ENCODE data around the gene FTO.
A peak's percentile ranks its signal among the peaks of the same experiment; 100 is the strongest.
"Not testable (repeated sequence)": the region's sequence is repeated elsewhere in the genome, so short reads cannot be mapped to it uniquely, and the experiment has no call there.

Gene FTO

GRCh38 chr16:53872248-53873221, 168.6 kb downstream of the FTO start:
- DNase-seq = no peak

DNA sequence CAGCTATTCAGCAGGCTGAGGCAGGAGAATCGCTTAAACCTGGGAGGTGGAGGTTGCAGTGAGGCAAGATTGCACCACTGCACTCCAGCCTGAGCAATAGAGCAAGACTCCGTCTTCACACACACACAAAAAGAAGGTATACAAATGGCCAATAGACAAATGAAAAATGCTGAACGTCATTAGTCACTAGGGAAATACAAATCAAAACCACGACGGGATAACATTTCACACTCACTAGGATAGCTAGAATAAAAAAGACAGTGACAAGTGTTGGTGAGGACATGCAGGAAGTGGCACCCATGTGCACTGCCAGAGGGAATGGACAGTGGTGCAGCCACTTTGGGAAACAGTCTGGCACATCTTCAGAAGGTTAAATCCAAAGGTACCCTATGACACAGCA, 172.9 kb downstream of the FTO start:
- DNase-seq = no peak

DNA sequence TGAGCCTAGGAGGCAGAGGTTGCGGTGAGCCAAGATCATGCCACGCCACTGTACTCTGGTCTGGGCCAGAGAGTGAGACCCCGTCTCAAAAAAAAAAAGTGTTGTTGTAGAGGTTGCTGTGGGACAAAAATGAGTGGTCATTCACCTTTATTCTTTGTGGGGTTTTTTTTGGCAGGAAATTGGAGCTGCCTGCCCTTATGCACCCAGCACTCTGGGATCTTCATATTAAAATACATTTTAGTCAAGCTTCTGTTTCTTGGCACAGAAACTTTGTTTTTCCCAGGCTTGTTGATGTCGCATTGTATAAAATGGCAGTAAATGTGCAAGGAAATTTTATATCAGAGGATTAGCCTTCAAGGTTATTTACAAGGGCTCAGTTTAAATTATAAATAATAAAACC, 174.3 kb downstream of the FTO start:
- no peak for DNase-seq

DNA sequence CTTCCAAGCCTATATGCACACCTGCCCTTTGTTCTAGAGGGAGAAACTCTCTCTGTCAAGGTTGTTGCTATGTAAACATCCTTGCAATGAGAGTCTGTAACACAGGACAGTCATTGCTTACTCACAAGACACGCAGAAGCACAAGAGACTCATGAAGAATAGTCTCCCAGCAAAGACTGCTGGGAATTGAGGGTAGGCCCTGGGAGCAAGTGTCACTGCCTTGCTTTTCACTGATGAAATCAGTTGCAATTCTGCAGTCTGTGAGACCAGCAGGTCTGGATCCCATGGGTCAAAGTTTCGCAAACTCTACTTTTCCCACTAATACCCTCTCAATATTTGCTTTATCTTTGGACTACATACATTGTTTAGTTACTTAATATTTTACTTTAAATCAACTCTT, 177.4 kb downstream of the FTO start:
- no peak for DNase-seq

- no peak for DNase-seq
Measured at GRCh38 chr16:53882310-53882709, 178.4 kb downstream of the FTO start.

DNA sequence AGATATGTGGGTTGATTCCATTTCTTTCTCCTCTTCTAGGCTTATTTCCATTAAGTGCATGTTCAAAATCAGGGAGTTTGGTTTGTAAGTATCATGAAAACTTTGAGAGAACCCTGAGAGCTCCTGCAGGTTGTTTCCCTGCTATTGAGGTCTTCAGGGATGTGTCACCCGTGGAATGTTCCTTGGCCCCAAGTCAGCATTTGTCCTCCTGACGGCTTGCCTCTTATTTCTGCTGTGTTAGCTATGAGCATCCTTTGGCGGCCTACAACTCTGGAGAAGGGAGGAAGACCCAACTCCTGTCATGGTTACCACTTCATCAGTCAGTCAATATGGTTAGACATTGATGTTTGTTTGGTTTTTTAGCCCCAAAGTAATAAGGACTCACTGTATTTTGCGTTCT, 180.8 kb downstream of the FTO start:
- no peak for DNase-seq

DNA sequence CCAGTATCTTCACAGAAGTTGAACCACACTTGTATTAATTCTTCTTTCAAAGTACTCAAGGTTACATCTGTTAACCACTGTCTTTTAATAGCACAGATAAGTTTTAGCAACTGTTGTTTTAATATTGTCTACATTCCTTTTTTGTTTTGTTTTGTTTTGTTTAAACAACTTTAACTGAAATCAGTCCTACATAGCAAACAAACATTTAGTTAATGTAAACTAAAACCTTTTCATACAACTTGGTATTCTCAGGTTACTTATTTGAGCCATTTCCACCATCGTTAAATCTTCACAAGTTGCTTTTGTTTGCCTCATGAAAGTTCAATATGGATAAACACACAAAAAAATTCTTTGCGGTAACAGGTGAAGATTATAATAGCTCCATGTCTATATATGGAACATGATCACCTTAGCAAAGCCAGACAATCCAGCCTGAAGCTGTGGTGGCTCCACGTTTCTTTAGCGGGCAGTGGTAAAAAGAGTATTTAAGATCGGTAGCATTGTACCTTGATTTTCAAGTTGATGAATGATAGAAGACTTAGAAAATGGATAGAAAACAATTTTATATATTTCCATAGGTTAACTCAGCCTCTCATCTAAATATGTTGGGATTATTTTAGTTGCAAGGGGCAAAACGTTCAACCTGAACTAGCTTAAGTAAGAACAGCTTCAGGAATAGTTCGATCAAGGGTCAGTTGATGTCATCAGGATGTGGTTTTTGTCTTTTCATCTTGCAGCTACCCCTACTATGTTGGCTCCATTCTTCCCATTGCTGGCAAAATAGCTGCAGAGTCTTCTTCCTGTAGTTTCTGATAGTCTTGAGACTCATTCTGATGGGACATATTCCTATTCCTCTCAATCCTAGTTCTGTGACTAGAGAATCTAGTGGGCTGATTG, 182.8 kb downstream of the FTO start:
- peak; percentile 25 for DNase-seq

DNA sequence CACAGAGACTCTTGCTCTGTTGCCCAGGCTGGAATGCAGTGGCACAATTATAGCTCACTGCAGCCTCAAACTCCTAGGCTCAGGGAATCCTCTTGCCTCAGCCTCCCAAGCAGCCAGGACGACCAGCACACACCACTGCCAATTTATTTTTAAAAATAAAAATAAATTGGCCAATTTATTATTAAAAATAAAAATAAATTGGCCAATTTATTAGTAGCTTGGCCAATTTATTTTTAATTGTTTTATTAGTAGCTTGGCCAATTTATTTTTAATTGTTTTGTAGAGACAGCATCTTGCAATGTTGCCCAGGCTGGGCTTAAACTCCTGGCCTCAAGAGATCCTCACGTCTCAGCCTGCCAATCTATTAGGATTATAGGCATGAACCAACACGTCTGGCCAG, 184.3 kb downstream of the FTO start:
- no peak for DNase-seq

- not testable (repeated sequence) for DNase-seq
Measured at GRCh38 chr16:53890877-53891276, 186.9 kb downstream of the FTO start.

GRCh38 chr16:53891409-53892139, 187.6 kb downstream of the FTO start:
- no peak for DNase-seq

- DNase-seq = peak; percentile 23
Measured at GRCh38 chr16:53892155-53892554, 188.2 kb downstream of the FTO start.

DNA sequence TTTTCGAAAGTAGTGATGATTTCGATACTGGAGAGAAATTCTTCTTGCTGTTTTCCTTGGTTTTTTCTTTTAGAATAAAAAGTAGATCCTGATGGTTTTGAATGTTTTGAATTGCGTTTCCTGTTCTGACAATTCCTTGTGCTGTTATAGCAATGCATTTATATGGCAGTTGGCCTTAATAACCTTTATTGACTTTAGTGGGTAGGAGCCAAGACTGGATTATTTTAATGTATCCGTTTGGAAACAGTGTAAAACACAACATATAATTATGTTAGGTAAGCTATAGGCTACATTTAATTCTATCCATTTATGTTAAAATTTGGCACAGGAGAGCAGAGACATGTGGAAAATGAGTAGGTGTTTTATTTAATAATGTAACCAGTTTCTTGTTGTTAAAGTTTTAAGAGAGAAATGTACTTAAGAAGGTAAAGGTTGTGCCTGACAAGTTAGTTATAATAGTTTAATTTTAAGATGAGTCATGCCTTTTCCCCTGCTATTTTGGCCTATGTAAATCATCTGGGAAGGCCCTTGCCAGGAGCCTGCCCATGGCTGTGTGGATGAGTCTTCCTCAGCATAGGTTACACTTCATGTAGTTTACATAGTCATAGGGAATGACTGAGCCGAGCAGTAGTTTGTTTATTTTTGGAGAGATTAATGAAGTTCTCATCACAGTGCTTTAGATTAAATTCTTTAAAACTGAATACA, 189.9 kb downstream of the FTO start:
- no peak for DNase-seq

DNA sequence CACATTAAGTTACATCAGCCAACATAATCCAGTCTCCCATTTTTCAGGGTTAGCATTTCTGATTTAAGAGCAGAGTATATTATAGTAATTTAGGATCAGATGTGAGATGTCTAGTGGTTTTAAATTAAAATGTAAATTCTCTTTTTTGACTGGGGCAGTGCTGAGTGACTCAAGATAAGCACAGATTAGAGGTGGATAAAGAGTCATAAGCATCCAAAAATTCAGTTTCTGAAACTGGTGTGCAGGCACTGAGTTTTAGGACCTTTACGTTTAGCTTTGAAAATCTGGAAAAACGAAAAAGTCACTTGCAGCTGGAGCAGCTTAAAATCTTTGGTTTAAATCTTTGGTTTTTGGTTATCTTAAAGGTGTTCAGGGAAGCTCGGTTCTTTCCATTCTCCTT, 190.7 kb downstream of the FTO start:
- no peak for DNase-seq

- DNase-seq = no peak
Measured at GRCh38 chr16:53895433-53895832, 191.5 kb downstream of the FTO start.

DNA sequence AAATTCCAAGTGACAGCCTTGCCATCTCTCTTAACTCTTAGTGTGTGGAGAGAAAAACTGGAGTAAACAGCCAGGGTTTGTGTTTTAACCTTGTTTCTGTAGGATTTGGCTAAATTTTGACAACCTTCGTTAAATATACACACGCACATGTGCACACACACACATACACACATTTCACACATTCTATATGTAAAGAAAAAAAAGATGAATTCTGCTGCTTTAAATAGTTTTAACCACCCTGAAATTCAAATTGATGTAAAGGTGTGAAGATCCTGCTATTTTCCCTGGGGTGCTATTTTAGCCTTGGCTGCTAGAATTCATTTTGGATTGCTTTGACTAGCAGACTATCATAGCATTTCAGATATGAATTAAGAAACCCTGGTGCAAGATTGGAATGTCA, 191.9 kb downstream of the FTO start:
- no peak for DNase-seq

GRCh38 chr16:53896722-53897121, 192.8 kb downstream of the FTO start:
- DNase-seq = no peak

DNA sequence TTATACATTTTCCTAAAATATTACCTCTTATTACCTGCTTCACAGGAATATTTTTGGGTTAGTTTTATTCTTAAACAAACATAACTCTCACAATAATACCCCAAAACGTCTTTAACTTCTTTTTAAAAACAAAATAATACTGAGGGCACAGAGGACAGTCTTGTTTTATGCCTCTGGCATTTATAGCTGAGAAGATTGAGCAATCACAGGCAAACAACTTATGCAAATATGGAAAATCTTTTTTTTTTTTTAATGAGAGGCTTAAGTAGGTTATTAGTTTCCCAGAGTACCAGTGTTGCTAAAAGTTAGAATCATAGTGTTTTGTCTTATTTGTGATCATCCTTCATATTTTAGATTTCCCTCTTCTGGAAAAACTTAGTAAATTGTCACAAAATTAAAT, 195.0 kb downstream of the FTO start:
- DNase-seq = no peak

GRCh38 chr16:53899431-53899830, 195.5 kb downstream of the FTO start:
- no peak for DNase-seq

DNA sequence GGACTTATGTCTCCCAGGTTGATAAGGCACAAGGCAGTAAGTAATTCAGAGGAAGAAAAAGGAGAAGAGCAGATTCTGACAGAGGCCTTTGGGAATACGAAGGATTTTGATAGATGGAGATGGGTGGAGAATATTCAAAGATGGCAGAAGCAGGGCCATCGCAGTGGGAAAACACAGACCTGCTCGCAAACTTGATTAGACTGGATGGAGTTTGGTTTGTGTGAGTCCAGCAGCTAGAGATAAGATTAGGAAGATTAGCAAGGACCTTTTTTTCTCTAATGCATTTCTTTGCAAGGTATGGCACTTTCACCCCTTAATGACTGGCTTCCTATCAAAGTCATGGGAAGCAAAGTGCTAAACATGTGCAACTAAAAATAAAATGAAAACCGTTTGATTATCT, 196.7 kb downstream of the FTO start:
- no peak for DNase-seq

- no peak for DNase-seq
Measured at GRCh38 chr16:53901408-53901807, 197.5 kb downstream of the FTO start.

GRCh38 chr16:53904533-53904932, 200.6 kb downstream of the FTO start:
- DNase-seq = no peak

DNA sequence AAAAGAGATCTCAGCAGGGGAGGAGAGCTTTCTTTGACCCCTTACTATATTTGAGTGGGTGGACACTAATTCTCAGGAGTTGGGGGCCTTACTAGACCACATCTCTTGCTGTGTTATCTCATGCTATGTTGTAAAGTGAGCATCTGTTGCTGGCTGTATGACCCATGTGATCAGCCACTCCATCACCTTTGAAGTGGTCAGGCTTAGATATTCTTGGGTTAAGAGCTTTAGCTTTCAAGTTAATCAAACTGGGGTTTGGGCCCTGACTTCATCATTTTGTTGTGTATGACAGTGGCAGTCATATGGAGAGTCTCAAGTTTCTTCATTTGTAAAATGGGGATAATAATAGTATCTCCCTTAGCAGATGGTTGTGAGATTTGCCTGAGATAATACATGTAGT, 201.1 kb downstream of the FTO start:
- DNase-seq = no peak

DNA sequence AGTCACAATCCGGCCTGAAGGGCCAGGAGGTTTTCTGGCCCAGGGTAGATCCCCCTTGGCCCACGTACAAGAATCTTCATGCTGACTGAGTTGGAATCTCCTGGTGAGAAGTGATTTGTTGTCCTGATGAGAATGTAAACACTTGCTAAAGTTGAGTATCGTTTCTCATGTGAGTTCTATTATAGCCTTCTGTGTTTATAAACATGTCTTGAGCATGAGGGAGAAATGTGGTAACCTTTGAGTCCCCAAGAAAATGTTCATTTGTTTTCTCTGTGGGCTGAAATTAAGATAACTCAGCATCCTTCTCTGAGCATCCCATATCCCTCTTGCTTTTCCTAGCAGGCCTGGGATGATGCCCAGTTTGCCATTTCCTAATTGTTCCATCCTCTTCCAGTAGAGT, 204.8 kb downstream of the FTO start:
- DNase-seq = no peak

All from NCI-H2107 (cell line).